ENCODE results near the gene SRPRB.

The SRPRB gene

DNA sequence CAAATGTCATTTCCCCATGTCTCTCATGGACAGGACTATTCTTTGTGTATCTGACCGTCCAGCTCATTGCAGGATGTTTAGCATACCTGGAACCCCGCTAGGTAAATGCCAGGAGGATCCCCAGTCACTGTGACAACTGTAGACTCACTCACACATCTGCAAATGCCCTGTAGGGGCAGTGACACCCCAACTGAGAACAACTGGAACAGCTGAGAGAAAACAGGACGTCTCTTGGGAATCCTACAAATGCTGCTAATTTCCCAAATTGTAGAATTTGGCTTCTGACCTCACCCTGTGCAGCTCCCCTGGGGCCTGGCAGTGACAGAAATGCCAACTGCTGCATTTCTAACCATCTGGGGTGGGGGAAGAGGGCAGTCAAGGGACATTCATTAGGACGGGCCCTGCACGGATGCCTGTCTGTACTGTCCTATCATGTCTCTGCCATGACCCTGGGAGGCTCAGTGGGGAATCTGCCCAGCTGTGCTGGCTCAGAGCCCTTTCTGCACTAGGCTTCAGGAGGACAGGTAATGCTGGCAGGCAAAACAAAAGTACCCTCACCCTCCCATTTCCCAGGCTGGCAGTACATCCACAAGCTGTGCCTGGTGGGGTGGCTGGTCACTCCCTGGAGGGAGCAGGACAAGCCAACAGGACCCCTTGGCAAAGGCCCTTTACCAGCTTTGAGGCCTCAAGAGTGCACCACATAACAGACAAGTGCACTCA, 59.7 kb downstream of the SRPRB start:
- DNase-seq (ENCODE audit: low read depth in 1 of 2, low spot score in 1 of 2): no peak

DNA sequence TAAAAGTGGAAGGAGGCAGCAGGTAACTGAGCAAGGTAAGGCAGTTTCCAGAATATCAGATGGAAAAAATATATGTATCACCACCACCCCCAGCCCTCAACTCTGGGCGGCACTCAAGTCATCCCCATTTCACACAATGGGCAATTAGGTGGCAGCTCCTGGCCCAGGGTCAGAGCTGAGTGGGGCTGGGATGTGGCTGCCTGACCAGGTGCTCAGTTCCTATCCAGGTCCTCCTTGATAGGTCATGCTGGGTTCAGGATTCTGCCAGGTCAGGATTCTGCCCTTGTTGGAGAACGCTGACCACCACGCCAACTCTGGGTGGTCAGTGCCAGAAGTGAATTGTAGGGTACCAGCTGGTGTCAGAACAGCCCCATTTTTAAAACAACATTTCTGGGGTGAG, 60.5 kb downstream of the SRPRB start:
- no peak for DNase-seq (ENCODE audit: low read depth in 1 of 2, low spot score in 1 of 2)

DNA sequence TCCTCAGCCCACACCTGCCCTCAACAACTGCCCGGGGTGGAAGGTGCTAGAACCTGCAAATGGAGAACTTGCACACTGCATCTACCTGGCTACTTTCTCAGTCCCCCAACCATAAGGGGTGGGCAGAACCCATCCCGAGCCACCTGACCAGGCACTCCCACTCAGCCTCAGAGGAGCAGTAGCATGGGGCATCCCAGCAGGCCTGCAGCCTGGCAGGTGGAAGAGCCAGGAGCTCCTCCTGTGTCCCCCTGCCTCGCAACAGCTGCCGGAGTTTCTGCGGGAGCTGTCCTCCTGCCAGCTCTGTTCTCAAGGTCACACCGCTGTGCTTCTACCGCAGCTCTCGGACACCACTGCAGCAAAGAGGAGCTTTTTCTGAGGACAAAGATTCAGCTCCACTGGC, 62.6 kb downstream of the SRPRB start:
- DNase-seq (ENCODE audit: low read depth in 1 of 2, low spot score in 1 of 2): no peak

DNA sequence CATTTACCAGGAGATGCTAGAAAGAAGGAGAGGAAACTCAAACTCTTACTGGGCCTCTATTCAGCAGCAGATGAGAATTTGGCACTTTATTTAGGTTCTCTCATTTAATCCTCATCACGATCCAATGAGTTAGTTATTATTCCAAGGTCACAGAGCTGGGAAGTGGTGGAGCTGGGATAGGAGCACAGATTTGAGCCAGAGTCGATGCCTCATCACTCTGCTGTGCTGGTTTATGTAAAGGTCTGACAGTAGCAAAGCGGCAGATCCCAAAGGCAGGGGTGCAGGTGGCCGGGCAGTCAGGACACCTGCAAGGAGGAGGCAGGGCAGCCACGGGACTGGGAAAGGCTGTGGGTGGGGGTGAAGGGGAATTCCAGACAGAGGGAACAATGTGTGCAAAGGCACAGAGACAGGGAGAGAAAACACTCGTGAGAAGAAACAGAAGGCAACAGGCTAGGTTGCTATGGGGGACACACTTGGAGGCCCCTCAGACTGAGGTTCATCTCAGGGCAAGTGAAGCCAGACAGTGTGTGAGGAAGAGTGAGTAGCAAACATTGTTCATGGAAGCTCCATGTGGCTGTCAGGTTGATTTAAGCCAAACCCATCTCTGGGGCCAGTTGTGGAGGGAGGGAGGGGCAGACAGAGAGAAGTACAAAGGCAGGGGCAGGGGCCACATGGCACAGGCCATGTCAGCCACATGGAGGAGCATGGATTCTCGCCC, 63.3 kb downstream of the SRPRB start:
- DNase-seq (ENCODE audit: low read depth in 1 of 2, low spot score in 1 of 2): no peak

GRCh38 chr3:133869586-133869985, 64.0 kb downstream of the SRPRB start:
- no peak for DNase-seq (ENCODE audit: low read depth in 1 of 2, low spot score in 1 of 2)

DNA sequence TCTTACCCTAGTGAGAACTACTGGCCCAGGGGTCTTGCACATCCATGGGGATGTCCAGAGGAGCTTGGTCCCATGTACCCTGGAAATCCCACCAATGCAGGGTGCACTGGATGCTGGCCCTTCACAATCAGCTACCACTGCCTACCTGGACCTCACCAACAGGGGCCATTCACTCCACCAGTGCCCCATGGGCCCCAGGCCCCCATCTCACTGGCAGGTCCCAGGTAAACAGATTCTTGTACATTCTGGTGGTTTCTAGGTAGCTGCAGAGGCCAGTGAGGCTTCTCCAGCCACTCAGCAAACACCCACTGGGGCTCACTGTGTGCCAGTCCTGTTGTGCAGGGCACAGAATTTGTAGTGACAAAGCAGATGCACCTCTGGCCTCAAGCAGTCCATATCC, 65.2 kb downstream of the SRPRB start:
- no peak for DNase-seq (ENCODE audit: low read depth in 1 of 2, low spot score in 1 of 2)
